Keratinocyte (primary cell): ENCODE measurements around the gene FGFR1OP2.

Source experiments
- CTCF ChIP-seq, 3 experiments: IDR thresholded peaks in 1 of 3; conservative IDR thresholded peaks in 1 of 3; optimal IDR thresholded peaks in 1 of 3; 2 replicates in 2 of 3; 3 replicates in 1 of 3; pipeline versions ENCODE3 to v1.5.1; 2011; ENCODE audit warnings: low read length in 3 of 3, mild to moderate bottlenecking in 3 of 3, moderate library complexity in 2 of 3, control low read depth in 1 of 3, inconsistent platforms in 1 of 3; ENCODE audit not compliant: insufficient read depth in 2 of 3; ENCODE audit errors: extremely low read depth in 1 of 3
- EZH2 ChIP-seq: IDR thresholded peaks from one replicate; pipeline ENCODE4 v1.6.1; 2012; ENCODE audit warnings: inconsistent platforms, mild to moderate bottlenecking, low read length, moderate library complexity

GRCh38 chr12:27009881-27010301, 71.6 kb downstream of the FGFR1OP2 start:
- TF ChIP-seq CTCF (optimal IDR thresholded peaks at IDR 0.05 in 1 of 3, IDR thresholded peaks at IDR 0.05 in 1 of 3, conservative IDR thresholded peaks at IDR 0.05 in 1 of 3; ENCODE audit: extremely low read depth in 1 of 3, insufficient read depth in 2 of 3, low read length in 3 of 3) = no peak
- no peak for TF ChIP-seq EZH2
